ENCODE results near the gene CLNK.

CLNK gene

GRCh38 chr4:10490996-10491395 lies 193.6 kb downstream of the CLNK start:
- no peak overlapping the region for H3K4me3 ChIP-seq (ENCODE audit: low read depth, low read length)
- DNase-seq (ENCODE audit: low read depth) = no peak

GRCh38 chr4:10482913-10483312 lies 201.7 kb downstream of the CLNK start:
- no peak overlapping the region for H3K4me3 ChIP-seq (ENCODE audit: low read depth, low read length)
- DNase-seq (ENCODE audit: low read depth) = no peak

GRCh38 chr4:10480616-10481015 lies 204.0 kb downstream of the CLNK start:
- no peak for DNase-seq (ENCODE audit: low read depth)
- no peak overlapping the region for H3K4me3 ChIP-seq (ENCODE audit: low read depth, low read length)

GRCh38 chr4:10478621-10479020 lies 205.9 kb downstream of the CLNK start:
- DNase-seq (ENCODE audit: low read depth) = no peak
- H3K4me3 ChIP-seq (ENCODE audit: low read depth, low read length) = no peak overlapping the region

DNA sequence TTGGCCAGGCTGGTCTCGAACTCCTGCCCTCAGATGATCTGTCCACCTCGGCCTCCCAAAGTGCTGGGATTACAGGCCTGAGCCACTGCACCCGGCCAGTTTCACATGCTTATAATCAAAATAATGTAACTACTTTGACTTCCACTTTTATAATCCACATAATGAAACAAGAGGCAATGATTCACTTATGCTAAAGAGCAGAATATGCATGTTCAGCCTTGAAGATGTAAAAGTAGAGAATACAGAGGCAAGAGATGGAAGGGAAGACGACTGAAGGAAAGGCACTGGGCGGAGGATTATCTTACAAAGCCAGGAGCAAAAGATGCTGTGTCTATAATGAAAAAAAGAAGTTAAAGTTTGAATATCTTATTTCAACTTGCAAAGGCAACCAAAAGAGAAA lies 214.1 kb downstream of the CLNK start:
- no peak for DNase-seq (ENCODE audit: low read depth)
- H3K4me3 ChIP-seq (ENCODE audit: low read depth, low read length) = no peak overlapping the region

- no peak for DNase-seq (ENCODE audit: low read depth)
Observed at GRCh38 chr4:10466161-10466560, 218.4 kb downstream of the CLNK start.

GRCh38 chr4:10462876-10463275 lies 221.7 kb downstream of the CLNK start:
- no peak for DNase-seq (ENCODE audit: low read depth)
- H3K4me3 ChIP-seq (ENCODE audit: low read depth, low read length) = no peak overlapping the region

More at GRCh38 chr4:10466161-10466560, 218.4 kb downstream of the CLNK start:
- no peak overlapping the region for H3K4me3 ChIP-seq (ENCODE audit: low read depth, low read length)

DNA sequence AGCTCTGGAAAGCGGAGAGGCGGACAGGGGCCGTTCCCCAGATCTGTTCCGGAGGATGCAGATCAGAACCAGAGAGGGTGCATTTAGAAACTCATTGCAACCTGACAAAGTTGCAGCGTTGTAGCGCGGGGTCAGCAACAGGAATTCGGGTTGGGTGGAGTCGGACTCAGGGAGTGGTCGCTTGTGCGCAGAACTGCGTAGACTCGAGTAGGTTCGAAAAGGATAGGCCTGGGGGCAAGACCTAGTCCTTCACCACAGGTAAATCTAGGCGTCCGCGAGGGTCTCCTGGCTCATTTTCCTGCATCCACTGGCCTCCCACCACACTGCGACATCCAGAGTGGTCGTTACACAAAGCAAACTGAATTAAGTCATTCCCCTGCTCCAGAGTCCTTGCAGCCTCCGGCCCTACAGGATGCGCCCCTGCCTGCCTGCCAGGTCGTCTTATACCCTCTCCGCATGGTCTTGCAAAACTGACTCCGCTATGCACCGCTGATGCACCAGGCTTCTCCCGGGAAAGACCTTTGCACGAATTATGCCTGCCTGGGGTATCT lies 222.6 kb downstream of the CLNK start:
- peak overlapping the region; percentile 44 for H3K4me3 ChIP-seq (ENCODE audit: low read depth, low read length)

GRCh38 chr4:10461091-10461849 lies 223.3 kb downstream of the CLNK start:
- H3K4me3 ChIP-seq (ENCODE audit: low read depth, low read length) = peak overlapping the region; percentile 44
- peak; percentile 14 for DNase-seq (ENCODE audit: low read depth)

More for the DNA sequence above, 222.6 kb downstream of the CLNK start:
- no peak for DNase-seq (ENCODE audit: low read depth)

DNA sequence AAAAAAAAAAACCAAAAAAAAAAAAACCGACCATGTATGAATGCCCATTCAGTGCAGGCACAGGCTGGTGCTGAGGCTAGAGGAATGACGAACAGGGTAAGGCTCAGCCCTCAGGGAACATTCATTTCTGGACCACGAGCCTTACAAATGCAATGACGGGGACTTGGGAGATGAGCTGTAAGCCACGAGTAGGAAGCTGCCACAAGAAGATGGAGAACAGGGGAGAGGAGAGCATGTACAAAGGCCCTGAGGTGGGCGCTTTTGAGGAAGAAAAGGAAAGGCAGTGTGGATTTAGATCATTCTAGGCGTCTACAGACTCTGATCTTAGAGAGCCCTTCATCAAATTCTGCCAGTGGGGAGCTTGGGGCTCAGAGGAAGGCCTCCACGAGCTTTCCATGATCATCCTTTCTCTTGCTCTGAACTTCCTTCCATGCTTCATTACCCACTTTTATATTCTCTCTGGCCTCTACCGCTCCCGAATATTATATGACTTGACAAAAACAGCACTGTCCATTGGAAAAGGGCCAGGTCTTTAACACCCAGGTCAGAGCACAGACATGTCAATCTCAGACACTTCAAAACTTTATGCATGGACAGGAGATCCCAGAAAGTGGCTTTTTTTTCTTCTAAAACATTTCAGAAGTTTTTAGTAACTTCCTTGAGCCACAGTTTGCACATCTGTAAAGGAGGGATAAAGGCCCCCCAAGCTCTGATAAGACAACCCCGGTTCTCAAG lies 224.1 kb downstream of the CLNK start:
- no peak for DNase-seq (ENCODE audit: low read depth)
- H3K4me3 ChIP-seq (ENCODE audit: low read depth, low read length) = no peak overlapping the region

GRCh38 chr4:10459305-10459704 lies 225.3 kb downstream of the CLNK start:
- H3K4me3 ChIP-seq (ENCODE audit: low read depth, low read length) = no peak overlapping the region
- no peak for DNase-seq (ENCODE audit: low read depth)

DNA sequence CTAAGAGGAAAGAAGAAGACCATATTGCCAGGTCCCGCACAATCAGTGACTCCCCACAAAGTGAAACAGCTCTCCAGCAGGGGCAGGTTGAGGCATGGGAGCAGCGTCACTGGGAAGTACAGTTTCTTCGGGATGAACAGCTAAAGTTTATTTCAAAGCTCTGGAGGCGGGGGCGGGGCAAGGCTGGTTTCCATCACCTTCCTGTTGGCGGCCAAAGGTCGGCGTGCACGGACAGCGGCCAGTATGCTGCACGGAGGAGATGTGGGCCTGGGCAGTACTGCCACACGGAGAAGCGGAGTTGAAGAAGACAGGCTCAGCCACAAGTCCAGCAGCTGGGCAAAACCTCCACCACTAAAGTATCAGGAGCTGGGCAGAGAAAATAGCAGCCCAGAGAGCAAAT lies 226.4 kb downstream of the CLNK start:
- no peak for DNase-seq (ENCODE audit: low read depth)
- H3K4me3 ChIP-seq (ENCODE audit: low read depth, low read length) = no peak overlapping the region

GRCh38 chr4:10457255-10457801 lies 227.2 kb downstream of the CLNK start, which contains the start of gene ZNF518B:
Gene ZNF518B, minus strand, starts transcription at chr4:10457426. Its CDS starts 11,098 bp downstream, at chr4:10446328.
- DNase-seq (ENCODE audit: low read depth) = peak; percentile 9
- H3K4me3 ChIP-seq (ENCODE audit: low read depth, low read length) = peak within 1 kb of the TSS; percentile 60

DNA sequence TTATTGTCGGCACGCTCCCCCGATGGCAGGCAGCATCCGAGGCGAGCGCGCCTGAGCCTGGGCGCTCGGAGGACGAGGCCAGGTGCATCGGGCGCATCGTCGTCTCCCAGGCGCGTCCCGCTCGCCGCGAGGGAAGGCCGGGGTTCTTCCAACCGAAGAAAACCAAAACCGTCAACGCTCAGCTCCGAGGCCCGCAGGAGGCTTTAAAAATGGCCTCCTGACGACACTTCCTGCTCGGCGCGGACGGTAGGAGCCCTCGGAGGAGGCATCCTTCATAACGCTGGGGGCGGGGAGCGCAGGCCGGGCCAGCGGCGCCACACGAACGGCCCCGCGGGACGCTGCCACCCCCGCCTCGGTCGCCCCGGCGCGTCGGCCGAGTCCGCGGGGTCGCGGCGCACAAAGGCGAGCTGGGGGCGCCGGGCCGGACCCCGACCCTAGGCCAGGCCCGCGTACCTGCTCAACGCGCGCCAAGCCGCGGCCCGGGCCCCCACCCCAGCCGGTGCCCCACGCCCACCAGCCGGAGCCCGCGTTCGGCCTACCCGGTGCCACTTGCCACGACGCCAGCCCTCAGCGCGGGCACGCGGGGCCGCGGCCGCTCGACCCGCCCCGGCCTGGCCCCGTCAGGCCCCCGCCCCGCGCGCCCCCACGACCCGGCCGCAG lies 227.8 kb downstream of the CLNK start:
- DNase-seq (ENCODE audit: low read depth) = peak; percentile 18
- peak overlapping the region; percentile 60 for H3K4me3 ChIP-seq (ENCODE audit: low read depth, low read length)

- H3K4me3 ChIP-seq (ENCODE audit: low read depth, low read length) = peak overlapping the region; percentile 60
- no peak for DNase-seq (ENCODE audit: low read depth)
Observed at GRCh38 chr4:10456260-10456594, 228.3 kb downstream of the CLNK start.

- DNase-seq (ENCODE audit: low read depth) = no peak
Observed at GRCh38 chr4:10455133-10455532, 229.4 kb downstream of the CLNK start.

DNA sequence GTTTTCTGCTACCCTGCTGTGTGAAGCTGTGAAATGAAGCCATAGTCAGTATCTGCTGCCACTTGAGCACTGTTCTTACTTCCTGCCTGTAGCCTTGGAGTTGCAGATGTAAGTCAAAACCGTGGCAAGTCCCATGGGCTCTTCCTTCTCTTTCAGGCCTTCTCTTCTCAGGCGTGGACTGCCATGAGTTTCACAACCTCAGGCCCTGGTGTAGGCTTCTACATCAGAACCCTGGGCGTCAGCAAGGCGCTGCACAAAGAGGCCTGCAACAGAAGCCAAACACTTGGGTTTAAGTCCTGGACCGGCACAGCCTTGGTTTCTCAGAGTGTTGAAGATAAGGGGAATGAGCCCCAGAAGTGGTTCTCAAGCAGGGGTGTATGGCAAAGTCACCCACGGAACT lies 229.8 kb downstream of the CLNK start:
- H3K4me3 ChIP-seq (ENCODE audit: low read depth, low read length) = no peak overlapping the region
- DNase-seq (ENCODE audit: low read depth) = no peak

More at GRCh38 chr4:10455133-10455532, 229.4 kb downstream of the CLNK start:
- no peak overlapping the region for H3K4me3 ChIP-seq (ENCODE audit: low read depth, low read length)

- no peak overlapping the region for H3K4me3 ChIP-seq (ENCODE audit: low read depth, low read length)
- no peak for DNase-seq (ENCODE audit: low read depth)
Observed at GRCh38 chr4:10454121-10454520, 230.4 kb downstream of the CLNK start.

- DNase-seq (ENCODE audit: low read depth) = no peak
Observed at GRCh38 chr4:10448991-10449390, 235.6 kb downstream of the CLNK start.

DNA sequence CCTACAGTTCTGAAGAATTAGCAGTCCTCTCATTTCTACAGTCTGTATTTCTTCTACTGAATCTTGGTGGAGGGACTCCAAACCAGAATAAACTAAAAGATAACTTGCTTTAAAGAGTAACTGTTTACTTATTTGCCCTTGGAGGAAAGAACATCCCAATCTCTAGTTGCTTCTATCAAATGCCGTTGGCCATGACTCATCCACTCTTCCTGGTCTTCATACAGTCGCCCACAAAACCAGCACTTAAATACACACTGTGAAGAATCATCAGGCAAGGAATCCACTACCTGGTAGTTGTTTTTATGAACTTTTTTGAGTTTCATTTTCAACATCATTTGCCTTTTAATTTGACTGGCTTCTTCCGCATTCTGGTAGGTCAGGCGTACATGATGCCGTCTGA lies 241.6 kb downstream of the CLNK start:
- no peak for DNase-seq (ENCODE audit: low read depth)

More at GRCh38 chr4:10448991-10449390, 235.6 kb downstream of the CLNK start:
- no peak overlapping the region for H3K4me3 ChIP-seq (ENCODE audit: low read depth, low read length)

More for the DNA sequence above, 241.6 kb downstream of the CLNK start:
- no peak overlapping the region for H3K4me3 ChIP-seq (ENCODE audit: low read depth, low read length)

Data from skeletal muscle cell (primary cell).